ENCODE results near the gene ARID3B.

ARID3B gene

GRCh38 chr15:74578496-74578994, 37.5 kb downstream of the ARID3B start:
- H3K4me3 ChIP-seq (ENCODE audit: control insufficient read depth, low read depth, low read length), result no peak overlapping the region
- no peak for DNase-seq (ENCODE audit: low read depth)
- TF ChIP-seq, protein P1, sequence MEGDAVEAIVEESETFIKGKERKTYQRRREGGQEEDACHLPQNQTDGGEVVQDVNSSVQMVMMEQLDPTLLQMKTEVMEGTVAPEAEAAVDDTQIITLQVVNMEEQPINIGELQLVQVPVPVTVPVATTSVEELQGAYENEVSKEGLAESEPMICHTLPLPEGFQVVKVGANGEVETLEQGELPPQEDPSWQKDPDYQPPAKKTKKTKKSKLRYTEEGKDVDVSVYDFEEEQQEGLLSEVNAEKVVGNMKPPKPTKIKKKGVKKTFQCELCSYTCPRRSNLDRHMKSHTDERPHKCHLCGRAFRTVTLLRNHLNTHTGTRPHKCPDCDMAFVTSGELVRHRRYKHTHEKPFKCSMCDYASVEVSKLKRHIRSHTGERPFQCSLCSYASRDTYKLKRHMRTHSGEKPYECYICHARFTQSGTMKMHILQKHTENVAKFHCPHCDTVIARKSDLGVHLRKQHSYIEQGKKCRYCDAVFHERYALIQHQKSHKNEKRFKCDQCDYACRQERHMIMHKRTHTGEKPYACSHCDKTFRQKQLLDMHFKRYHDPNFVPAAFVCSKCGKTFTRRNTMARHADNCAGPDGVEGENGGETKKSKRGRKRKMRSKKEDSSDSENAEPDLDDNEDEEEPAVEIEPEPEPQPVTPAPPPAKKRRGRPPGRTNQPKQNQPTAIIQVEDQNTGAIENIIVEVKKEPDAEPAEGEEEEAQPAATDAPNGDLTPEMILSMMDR (conservative IDR thresholded peaks at IDR 0.05; ENCODE audit: control insufficient read depth, insufficient read depth, low read depth, low read length), result no peak

DNA sequence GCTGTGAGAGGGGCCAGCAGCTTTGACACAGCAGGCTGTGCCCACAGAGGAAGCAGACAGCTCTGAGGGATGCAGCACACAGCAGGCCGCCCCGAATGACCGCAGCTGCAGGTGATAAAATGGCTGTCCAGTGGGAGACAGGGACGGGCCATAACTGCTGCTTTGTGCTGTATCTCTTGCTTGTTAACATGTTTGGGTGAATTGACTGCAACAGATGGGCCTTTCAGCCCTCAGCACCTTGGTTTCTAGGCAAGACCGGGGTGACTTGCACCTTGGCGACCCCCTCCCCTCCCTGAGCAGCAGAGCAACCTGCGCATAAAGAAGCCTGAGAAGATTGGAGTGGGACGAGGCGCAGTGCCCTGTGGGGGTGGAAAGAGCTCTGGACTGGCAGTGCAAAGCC, 38.0 kb downstream of the ARID3B start:
- H3K4me3 ChIP-seq (ENCODE audit: control insufficient read depth, low read depth, low read length), result no peak overlapping the region
- TF ChIP-seq, protein P1 (conservative IDR thresholded peaks at IDR 0.05; ENCODE audit: control insufficient read depth, insufficient read depth, low read depth, low read length), result no peak
- DNase-seq (ENCODE audit: low read depth), result no peak

DNA sequence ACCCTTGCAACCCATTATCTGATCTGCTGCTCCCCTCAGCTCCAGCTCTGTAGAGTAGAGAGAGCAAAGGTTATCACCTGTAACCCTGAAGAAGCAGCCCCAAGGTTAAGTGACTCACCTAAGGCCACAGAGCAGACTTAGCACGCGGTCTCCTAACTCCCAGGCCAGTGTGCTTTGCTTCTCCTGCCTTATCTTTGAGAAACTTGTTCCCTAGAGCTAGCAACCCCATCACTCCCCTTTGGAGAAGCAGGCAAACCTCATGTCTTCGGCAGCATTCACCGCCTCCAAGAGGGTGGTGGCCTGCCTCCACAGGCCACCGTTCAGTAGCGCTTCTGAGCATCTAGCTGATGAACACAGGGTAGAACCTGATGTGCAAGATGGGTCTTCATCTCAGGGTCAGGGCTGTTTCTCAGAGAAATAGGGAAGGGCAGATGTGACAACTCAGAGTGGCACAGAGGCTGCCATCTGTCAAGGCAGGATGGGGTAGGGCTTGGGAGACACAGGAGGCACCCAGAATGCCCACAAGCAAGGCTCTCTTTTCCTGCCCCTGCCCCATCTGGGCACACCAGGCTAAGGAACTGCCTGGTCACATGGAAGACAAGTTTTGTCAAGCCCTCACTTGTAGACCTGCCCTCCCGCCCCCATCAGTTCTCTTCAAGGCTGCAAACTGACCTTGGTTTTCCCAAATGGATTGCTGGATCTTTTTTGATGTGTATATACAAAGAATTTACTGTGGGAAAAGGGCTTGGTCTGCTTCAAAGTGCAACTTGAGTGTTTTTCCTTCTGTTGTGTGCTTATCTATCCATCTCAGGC, 39.7 kb downstream of the ARID3B start:
- H3K4me3 ChIP-seq (ENCODE audit: control insufficient read depth, low read depth, low read length), result no peak overlapping the region
- TF ChIP-seq, protein P1 (conservative IDR thresholded peaks at IDR 0.05; ENCODE audit: control insufficient read depth, insufficient read depth, low read depth, low read length), result no peak
- no peak for DNase-seq (ENCODE audit: low read depth)

DNA sequence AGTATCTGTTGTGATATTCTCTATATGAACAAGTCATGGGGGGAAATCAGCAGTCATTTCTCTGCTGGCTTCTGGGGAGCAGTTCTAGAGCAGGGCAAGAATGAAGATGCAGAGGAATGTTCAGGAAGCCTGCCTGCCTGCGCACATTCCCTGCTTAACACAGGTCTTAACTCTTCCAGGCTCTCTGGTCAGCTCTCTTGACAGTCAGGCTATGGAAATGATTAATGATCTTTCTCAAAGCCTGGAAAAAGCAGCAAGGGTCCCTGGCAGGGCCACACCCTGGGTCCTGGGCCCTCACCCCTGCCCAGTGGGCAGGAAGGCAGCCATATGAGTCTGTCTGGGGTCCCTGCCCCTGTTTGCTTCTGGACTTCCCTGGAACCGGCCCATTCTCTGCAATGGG, 43.2 kb downstream of the ARID3B start:
- DNase-seq (ENCODE audit: low read depth), result no peak
- TF ChIP-seq, protein P1 (conservative IDR thresholded peaks at IDR 0.05; ENCODE audit: control insufficient read depth, insufficient read depth, low read depth, low read length), result no peak
- H3K4me3 ChIP-seq (ENCODE audit: control insufficient read depth, low read depth, low read length), result no peak overlapping the region

DNA sequence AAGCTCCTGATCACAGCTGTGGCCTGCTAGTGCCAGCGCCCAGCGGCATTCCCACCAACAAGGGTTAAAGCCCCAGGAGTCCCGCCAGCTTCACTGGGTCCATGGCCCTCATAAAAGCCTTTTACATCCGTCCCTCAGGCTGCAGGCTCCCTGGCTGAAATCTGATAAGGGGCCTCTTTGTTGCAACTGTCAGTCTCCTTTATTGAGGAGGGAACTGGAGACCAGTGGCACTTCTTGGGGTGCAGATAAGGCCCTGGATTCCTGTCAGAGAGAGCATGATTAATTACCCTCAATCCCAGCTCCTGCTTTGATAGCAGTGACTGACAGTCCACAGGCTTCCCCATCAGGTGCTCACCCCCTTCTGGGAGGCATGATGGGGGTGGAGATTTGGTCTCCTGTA, 43.8 kb downstream of the ARID3B start:
- TF ChIP-seq, protein P1 (conservative IDR thresholded peaks at IDR 0.05; ENCODE audit: control insufficient read depth, insufficient read depth, low read depth, low read length), result no peak
- no peak overlapping the region for H3K4me3 ChIP-seq (ENCODE audit: control insufficient read depth, low read depth, low read length)
- no peak for DNase-seq (ENCODE audit: low read depth)

DNA sequence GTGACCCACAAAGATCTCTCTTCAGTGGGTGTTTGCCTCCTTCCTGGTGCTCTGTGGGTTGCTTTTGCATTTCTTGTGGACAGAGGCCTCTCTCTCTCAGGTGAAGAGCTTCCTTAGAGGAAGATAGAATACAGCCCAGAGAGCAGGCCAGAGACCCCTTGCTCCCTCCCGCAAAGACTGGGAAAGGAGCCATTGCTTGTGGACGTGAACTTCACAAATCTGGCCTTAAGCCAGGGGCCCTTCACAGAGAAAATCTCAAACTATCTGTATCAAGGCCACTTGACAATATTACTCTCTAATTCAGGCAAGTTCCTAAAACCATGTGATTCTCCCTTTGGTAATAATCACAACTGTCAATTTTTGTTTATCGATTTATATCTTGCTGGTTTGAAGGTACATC, 44.2 kb downstream of the ARID3B start:
- H3K4me3 ChIP-seq (ENCODE audit: control insufficient read depth, low read depth, low read length), result no peak overlapping the region
- no peak for DNase-seq (ENCODE audit: low read depth)
- TF ChIP-seq, protein P1 (conservative IDR thresholded peaks at IDR 0.05; ENCODE audit: control insufficient read depth, insufficient read depth, low read depth, low read length), result no peak
